A549 (cell line): ENCODE measurements around the gene ZNF573. TPM values are rescaled to one million over a fixed set of nuclear protein-coding genes. Genes with fewer than 3 reads are reported as not detected.

Source experiments
- ATAC-seq, 2 experiments: fragments of 200-7000 bp in 1 of 2; fragments of >200 bp in 1 of 2; cut with Nextera tagmentation in 1 of 2; cut with Tn5 transposase in 1 of 2; 3 replicates each; pipeline versions ENCODE4 v1.8.0 to v1.9.1; 2018 to 2020; ENCODE audit warnings: mild to moderate bottlenecking in 1 of 2, moderate library complexity in 1 of 2
- CTCF ChIA-PET: fragments of 300-600 bp; sonication (Branson Sonifier 250); formaldehyde crosslinking; extraction: SDS; loops from one replicate; lab custom pipeline; 2021; ENCODE audit warnings: antibody characterized with exemption, inconsistent platforms; lab: Yijun Ruan, JAX
- POLR2A ChIA-PET: fragments of 350-600 bp; formaldehyde crosslinking; extraction: SDS; loops from one replicate; lab custom pipeline; 2021; ENCODE audit warnings: antibody characterized with exemption, inconsistent platforms; lab: Yijun Ruan, JAX
- DNase-seq, 2 experiments: peaks; one replicate each; pipeline versions ENCODE4 v3.0.0 to v3.0.0-alpha.2; 2011 to 2016; ENCODE audit warnings: low read depth in 1 of 2, low spot score in 1 of 2
- FAIRE-seq: peaks from 2 replicates; lab custom pipeline; 2011; peaks lifted over from hg19 to GRCh38; lab: Jason Lieb, UNC
- H3K27ac ChIP-seq, 2 experiments: fragments of >200 bp; sonication (Bioruptor Twin); formaldehyde crosslinking; 3 replicates each; pipeline ENCODE4 v1.5.1; 2016 to 2017
- H3K4me1 ChIP-seq: fragments of >200 bp; sonication (Bioruptor Twin); formaldehyde crosslinking; 3 replicates; pipeline ENCODE4 v1.6.1; 2016
- H3K4me2 ChIP-seq: fragments of >200 bp; sonication (Bioruptor Twin); formaldehyde crosslinking; 3 replicates; pipeline ENCODE4 v1.6.1; 2016
- H3K4me3 ChIP-seq: fragments of >200 bp; sonication (Bioruptor Twin); formaldehyde crosslinking; 3 replicates; pipeline ENCODE4 v1.5.1; 2016
- H3K9me3 ChIP-seq: fragments of >200 bp; sonication (Bioruptor Twin); formaldehyde crosslinking; 3 replicates; pipeline ENCODE4 v1.6.1; 2016
- BHLHE40 ChIP-seq: IDR thresholded peaks from 2 replicates; pipeline ENCODE4 v1.6.1; 2012; ENCODE audit warnings: low read depth, low read length, inconsistent platforms
- CEBPB ChIP-seq, 2 experiments: fragments of >200 bp in 1 of 2; sonication (Bioruptor Twin) in 1 of 2; formaldehyde crosslinking in 1 of 2; IDR thresholded peaks; 2 replicates each; pipeline ENCODE4 v1.6.1; 2012 to 2016
- CHD4 ChIP-seq: fragments of 200-600 bp; sonication (generic); IDR thresholded peaks from 2 replicates; pipeline ENCODE4 v1.6.1; 2016; ENCODE audit warnings: antibody characterized with exemption, mild to moderate bottlenecking, borderline replicate concordance
- EHF ChIP-seq: fragments of 250-450 bp; sonication (Bioruptor Pico); IDR thresholded peaks from 2 replicates; pipeline ENCODE4 v1.5.0; 2020; ENCODE audit warnings: mild to moderate bottlenecking
- FOSL2 ChIP-seq, 2 experiments: fragments of 450-650 bp in 1 of 2; fragments of >200 bp in 1 of 2; sonication (Bioruptor Twin) in 1 of 2; formaldehyde crosslinking; IDR thresholded peaks; 2 replicates each; pipeline versions ENCODE4 v1.5.0 to v1.6.1; 2016 to 2020; ENCODE audit warnings: mild to moderate bottlenecking in 1 of 2, moderate library complexity in 1 of 2
- GATA3 ChIP-seq: IDR thresholded peaks from 2 replicates; pipeline ENCODE4 v1.6.1; 2012; ENCODE audit warnings: borderline replicate concordance
- HDAC2 ChIP-seq: fragments of 200-600 bp; sonication (generic); IDR thresholded peaks from 2 replicates; pipeline ENCODE4 v1.6.1; 2016
- HEYL ChIP-seq: fragments of 250-450 bp; sonication (Bioruptor Pico); IDR thresholded peaks from 2 replicates; pipeline ENCODE4 v1.8.0; 2021; ENCODE audit warnings: mild to moderate bottlenecking, moderate library complexity
- HOXB13 ChIP-seq: fragments of 250-450 bp; sonication (Bioruptor Pico); IDR thresholded peaks from 2 replicates; pipeline ENCODE4 v1.5.0; 2020; ENCODE audit warnings: low read depth, mild to moderate bottlenecking, moderate library complexity
- HOXB5 ChIP-seq: fragments of 250-450 bp; sonication (Bioruptor Pico); IDR thresholded peaks from 2 replicates; pipeline ENCODE4 v1.5.0; 2020; ENCODE audit warnings: mild to moderate bottlenecking, moderate library complexity
- JUN ChIP-seq, 2 experiments: fragments of >200 bp; sonication (Bioruptor Twin); formaldehyde crosslinking; IDR thresholded peaks; 2 replicates in 1 of 2; 3 replicates in 1 of 2; pipeline ENCODE4 v1.6.1; 2016 to 2017
- JUNB ChIP-seq: fragments of >200 bp; sonication (Bioruptor Twin); formaldehyde crosslinking; IDR thresholded peaks from 2 replicates; pipeline ENCODE4 v1.6.1; 2016
- MYC ChIP-seq: IDR thresholded peaks from 2 replicates; pipeline ENCODE4 v1.6.1; 2012; ENCODE audit warnings: mild to moderate bottlenecking, inconsistent platforms, low read length, improper control_type of control experiment, borderline replicate concordance
- NPAS2 ChIP-seq: fragments of 250-450 bp; sonication (Bioruptor Pico); IDR thresholded peaks from 2 replicates; pipeline ENCODE4 v1.8.0; 2022; ENCODE audit warnings: mild to moderate bottlenecking, moderate library complexity, borderline replicate concordance
- RAD21 ChIP-seq, 2 experiments: fragments of >200 bp in 1 of 2; sonication (Bioruptor Twin) in 1 of 2; formaldehyde crosslinking in 1 of 2; IDR thresholded peaks in 1 of 2; conservative IDR thresholded peaks in 1 of 2; 2 replicates in 1 of 2; 3 replicates in 1 of 2; pipeline ENCODE4 v1.6.1; 2012 to 2018; ENCODE audit warnings: inconsistent platforms in 1 of 2
- RARB ChIP-seq: fragments of 250-450 bp; sonication (Bioruptor Pico); IDR thresholded peaks from 2 replicates; pipeline ENCODE4 v1.8.0; 2021; ENCODE audit warnings: mild to moderate bottlenecking, moderate library complexity
- RFX5 ChIP-seq: fragments of 450-650 bp; IDR thresholded peaks from 2 replicates; pipeline ENCODE4 v1.7.1; 2014; ENCODE audit warnings: antibody characterized with exemption, mild to moderate bottlenecking, moderate library complexity
- RNF2 ChIP-seq: fragments of 200-600 bp; sonication (generic); IDR thresholded peaks from 2 replicates; pipeline ENCODE4 v1.6.1; 2016; ENCODE audit warnings: low read depth, mild to moderate bottlenecking, antibody characterized with exemption, moderate library complexity, borderline replicate concordance
- TFCP2L1 ChIP-seq: fragments of 250-450 bp; sonication (Bioruptor Pico); IDR thresholded peaks from 2 replicates; pipeline ENCODE4 v1.5.0; 2021; ENCODE audit warnings: mild to moderate bottlenecking
- ZNF302 ChIP-seq: fragments of 250-450 bp; sonication (Bioruptor Pico); IDR thresholded peaks from 2 replicates; pipeline ENCODE4 v1.9.0; 2021; ENCODE audit warnings: inconsistent platforms, mild to moderate bottlenecking, moderate library complexity
- ZSCAN20 ChIP-seq: fragments of 250-450 bp; sonication (Bioruptor Pico); IDR thresholded peaks from 2 replicates; pipeline ENCODE4 v1.8.0; 2022; ENCODE audit warnings: mild to moderate bottlenecking, moderate library complexity
- WGBS: methylation state at CpG from one replicate; pipeline ENCODE4 v1.1.6; 2017; ENCODE audit errors: missing lambda C conversion rate; 5-methylcytosine and 5-hydroxymethylcytosine counted together
- polyA plus RNA-seq, 4 experiments: library from polyadenylated mRNA; depleted of rRNA in 3 of 4; stranded (reverse); fragments of >200 nt; fragmentation: RNase III in 1 of 4; extraction: RNeasy Plus Mini Kit Qiagen cat#74134 plus additional on column Dnase treatment in 1 of 4; gene quantifications; 2 replicates in 3 of 4; 3 replicates in 1 of 4; pipeline ENCODE4 v1.2.3, GENCODE V29; 2011 to 2017
- TF ChIP-seq, protein P1 (sequence below): fragments of 250-450 bp; sonication (Bioruptor Pico); IDR thresholded peaks from 2 replicates; pipeline ENCODE4 v1.5.0; 2021; ENCODE audit warnings: mild to moderate bottlenecking, moderate library complexity, borderline replicate concordance
- TF ChIP-seq, protein P2 (sequence below): fragments of 150-350 bp; IDR thresholded peaks from 2 replicates; pipeline ENCODE4 v1.6.1; 2014; ENCODE audit warnings: low read depth, mild to moderate bottlenecking, low read length
- TF ChIP-seq, protein P3 (sequence below): fragments of 200-600 bp; sonication (generic); IDR thresholded peaks from 2 replicates; pipeline ENCODE4 v1.6.1; 2016; ENCODE audit warnings: antibody characterized with exemption, mild to moderate bottlenecking, moderate library complexity
- TF ChIP-seq, protein P4 (sequence below): fragments of >200 bp; sonication (Bioruptor Twin); formaldehyde crosslinking; IDR thresholded peaks from 2 replicates; pipeline ENCODE4 v1.6.1; 2016

ZNF573 gene
- polyA plus RNA-seq, 2 of the 4 experiments (the other 2 are of a cell fraction) = 4.6 to 8.5 TPM

DNA sequence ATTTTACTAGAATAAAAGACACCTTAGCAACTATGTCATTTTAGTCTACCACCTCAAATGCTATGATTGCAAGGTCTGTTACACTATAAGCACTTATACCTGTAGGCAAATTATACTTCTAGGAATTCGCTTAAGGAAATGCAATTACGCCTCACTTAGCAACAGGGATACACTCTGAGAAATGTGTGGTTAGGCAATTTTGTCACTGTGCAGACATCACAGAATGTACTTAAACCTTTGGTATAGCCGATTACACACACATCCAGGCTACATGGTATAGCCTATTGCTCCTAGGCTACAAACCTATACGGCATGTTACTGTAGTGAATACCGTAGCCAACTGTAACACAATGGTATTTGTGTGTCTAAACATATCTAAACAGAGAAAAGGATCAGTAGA, 30.0 kb upstream of the ZNF573 start:
- FAIRE-seq (peak; percentile 91), DNase-seq (no peak)
- POLR2A ChIA-PET = no interaction called here

GRCh38 chr19:37803249-37803840, 24.0 kb upstream of the ZNF573 start:
- ATAC-seq = no peak
- Histone ChIP-seq H3K27ac (no peak overlapping the region), H3K4me2 (no peak overlapping the region), H3K4me3 (no peak overlapping the region), H3K4me1 (no peaks in the 10 kb centered on the region), H3K9me3 (peaks cover 99% of the 10 kb centered on the region)
- WGBS = 3% methylated on average over 7 of the region's 7 CpGs
- peak in 1 of 2 experiments; percentile 24 for DNase-seq
- CTCF ChIA-PET = no interaction called here
- no peak for FAIRE-seq
- POLR2A ChIA-PET = no interaction called here
- TF ChIP-seq GATA3 = peak; percentile 79
- no peak for TF ChIP-seq BHLHE40

More for the DNA sequence above, 30.0 kb upstream of the ZNF573 start:
- Histone ChIP-seq H3K4me1 (no peaks in the 10 kb centered on the region), H3K4me2 (no peak overlapping the region), H3K9me3 (peaks cover 88% of the 10 kb centered on the region), H3K27ac (no peak overlapping the region), H3K4me3 (no peak overlapping the region)
- 42% methylated on average over 5 of the region's 5 CpGs for WGBS
- TF ChIP-seq HEYL (CRISPR knock-in tag) (no peak), RAD21 (conservative IDR thresholded peaks at IDR 0.05 in 1 of 2, IDR thresholded peaks at IDR 0.05 in 1 of 2) (no peak), RARB (no peak), ZSCAN20 (no peak), HOXB5 (CRISPR knock-in tag) (no peak), JUNB (no peak), ZNF302 (CRISPR knock-in tag) (no peak), JUN (IDR thresholded peaks at IDR 0.05) (no peak), EHF (CRISPR knock-in tag) (no peak), RFX5 (no peak), NPAS2 (CRISPR knock-in tag) (no peak), CEBPB (IDR thresholded peaks at IDR 0.05) (no peak)
- TF ChIP-seq, protein P1, sequence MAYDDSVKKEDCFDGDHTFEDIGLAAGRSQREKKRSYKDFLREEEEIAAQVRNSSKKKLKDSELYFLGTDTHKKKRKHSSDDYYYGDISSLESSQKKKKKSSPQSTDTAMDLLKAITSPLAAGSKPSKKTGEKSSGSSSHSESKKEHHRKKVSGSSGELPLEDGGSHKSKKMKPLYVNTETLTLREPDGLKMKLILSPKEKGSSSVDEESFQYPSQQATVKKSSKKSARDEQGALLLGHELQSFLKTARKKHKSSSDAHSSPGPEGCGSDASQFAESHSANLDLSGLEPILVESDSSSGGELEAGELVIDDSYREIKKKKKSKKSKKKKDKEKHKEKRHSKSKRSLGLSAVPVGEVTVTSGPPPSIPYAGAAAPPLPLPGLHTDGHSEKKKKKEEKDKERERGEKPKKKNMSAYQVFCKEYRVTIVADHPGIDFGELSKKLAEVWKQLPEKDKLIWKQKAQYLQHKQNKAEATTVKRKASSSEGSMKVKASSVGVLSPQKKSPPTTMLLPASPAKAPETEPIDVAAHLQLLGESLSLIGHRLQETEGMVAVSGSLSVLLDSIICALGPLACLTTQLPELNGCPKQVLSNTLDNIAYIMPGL = no peak
- TF ChIP-seq, protein P2, sequence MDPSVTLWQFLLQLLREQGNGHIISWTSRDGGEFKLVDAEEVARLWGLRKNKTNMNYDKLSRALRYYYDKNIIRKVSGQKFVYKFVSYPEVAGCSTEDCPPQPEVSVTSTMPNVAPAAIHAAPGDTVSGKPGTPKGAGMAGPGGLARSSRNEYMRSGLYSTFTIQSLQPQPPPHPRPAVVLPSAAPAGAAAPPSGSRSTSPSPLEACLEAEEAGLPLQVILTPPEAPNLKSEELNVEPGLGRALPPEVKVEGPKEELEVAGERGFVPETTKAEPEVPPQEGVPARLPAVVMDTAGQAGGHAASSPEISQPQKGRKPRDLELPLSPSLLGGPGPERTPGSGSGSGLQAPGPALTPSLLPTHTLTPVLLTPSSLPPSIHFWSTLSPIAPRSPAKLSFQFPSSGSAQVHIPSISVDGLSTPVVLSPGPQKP = no peak
- ATAC-seq = no peak
- CTCF ChIA-PET = no interaction called here

- no peak for DNase-seq
- FAIRE-seq = no peak
- no peak overlapping the region for H3K27ac ChIP-seq
- CTCF ChIA-PET = no interaction called here
- no peaks in the 10 kb centered on the region for H3K4me1 ChIP-seq
- POLR2A ChIA-PET = no interaction called here
- H3K4me3 ChIP-seq = no peak overlapping the region
- H3K9me3 ChIP-seq = peaks cover 96% of the 10 kb centered on the region
- no peak; a peak in 1 of 6 replicates for ATAC-seq
- WGBS = 70% methylated on average over 46 of the region's 46 CpGs
- no peak overlapping the region for H3K4me2 ChIP-seq
- TF ChIP-seq FOSL2 (IDR thresholded peaks at IDR 0.05) (no peak), FOSL2 (CRISPR knock-in tag; IDR thresholded peaks at IDR 0.05) (no peak), HDAC2 (no peak), HOXB5 (CRISPR knock-in tag) (no peak), ZSCAN20 (no peak), HOXB13 (CRISPR knock-in tag) (no peak), RNF2 (no peak), TFCP2L1 (no peak), BHLHE40 (no peak), RAD21 (conservative IDR thresholded peaks at IDR 0.05 in 1 of 2, IDR thresholded peaks at IDR 0.05 in 1 of 2) (no peak), CHD4 (no peak), MYC (no peak)
- TF ChIP-seq, protein P3, sequence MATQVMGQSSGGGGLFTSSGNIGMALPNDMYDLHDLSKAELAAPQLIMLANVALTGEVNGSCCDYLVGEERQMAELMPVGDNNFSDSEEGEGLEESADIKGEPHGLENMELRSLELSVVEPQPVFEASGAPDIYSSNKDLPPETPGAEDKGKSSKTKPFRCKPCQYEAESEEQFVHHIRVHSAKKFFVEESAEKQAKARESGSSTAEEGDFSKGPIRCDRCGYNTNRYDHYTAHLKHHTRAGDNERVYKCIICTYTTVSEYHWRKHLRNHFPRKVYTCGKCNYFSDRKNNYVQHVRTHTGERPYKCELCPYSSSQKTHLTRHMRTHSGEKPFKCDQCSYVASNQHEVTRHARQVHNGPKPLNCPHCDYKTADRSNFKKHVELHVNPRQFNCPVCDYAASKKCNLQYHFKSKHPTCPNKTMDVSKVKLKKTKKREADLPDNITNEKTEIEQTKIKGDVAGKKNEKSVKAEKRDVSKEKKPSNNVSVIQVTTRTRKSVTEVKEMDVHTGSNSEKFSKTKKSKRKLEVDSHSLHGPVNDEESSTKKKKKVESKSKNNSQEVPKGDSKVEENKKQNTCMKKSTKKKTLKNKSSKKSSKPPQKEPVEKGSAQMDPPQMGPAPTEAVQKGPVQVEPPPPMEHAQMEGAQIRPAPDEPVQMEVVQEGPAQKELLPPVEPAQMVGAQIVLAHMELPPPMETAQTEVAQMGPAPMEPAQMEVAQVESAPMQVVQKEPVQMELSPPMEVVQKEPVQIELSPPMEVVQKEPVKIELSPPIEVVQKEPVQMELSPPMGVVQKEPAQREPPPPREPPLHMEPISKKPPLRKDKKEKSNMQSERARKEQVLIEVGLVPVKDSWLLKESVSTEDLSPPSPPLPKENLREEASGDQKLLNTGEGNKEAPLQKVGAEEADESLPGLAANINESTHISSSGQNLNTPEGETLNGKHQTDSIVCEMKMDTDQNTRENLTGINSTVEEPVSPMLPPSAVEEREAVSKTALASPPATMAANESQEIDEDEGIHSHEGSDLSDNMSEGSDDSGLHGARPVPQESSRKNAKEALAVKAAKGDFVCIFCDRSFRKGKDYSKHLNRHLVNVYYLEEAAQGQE = no peak
- TF ChIP-seq, protein P4, sequence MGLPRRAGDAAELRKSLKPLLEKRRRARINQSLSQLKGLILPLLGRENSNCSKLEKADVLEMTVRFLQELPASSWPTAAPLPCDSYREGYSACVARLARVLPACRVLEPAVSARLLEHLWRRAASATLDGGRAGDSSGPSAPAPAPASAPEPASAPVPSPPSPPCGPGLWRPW = no peak
These were observed 11.0 kb upstream of the ZNF573 start for GRCh38 chr19:37790244-37790925.
